HepG2 (cell line): ENCODE results near the gene MAPK8IP3. TPM values are rescaled to one million over a fixed set of nuclear protein-coding genes. Genes with fewer than 3 reads are reported as not detected.

ENCODE experiments used
- BRD4 ChIP-seq: sonication (generic); formaldehyde crosslinking; IDR thresholded peaks from 2 replicates; pipeline ENCODE4 v1.4.0; 2020; ENCODE audit warnings: missing genetic modification reagents
- CEBPZ ChIP-seq: IDR thresholded peaks from 2 replicates; pipeline ENCODE4 v1.6.1; 2012; ENCODE audit warnings: low read length, improper control_type of control experiment
- DDIT3 ChIP-seq: sonication (generic); formaldehyde crosslinking; IDR thresholded peaks from 2 replicates; pipeline ENCODE4 v1.4.0; 2020; ENCODE audit warnings: mild to moderate bottlenecking, missing genetic modification reagents
- FOXC1 ChIP-seq: sonication (generic); formaldehyde crosslinking; IDR thresholded peaks from 2 replicates; pipeline ENCODE4 v1.8.0; 2022; ENCODE audit warnings: mild to moderate bottlenecking, missing genetic modification reagents, borderline replicate concordance
- FOXK2 ChIP-seq: fragments of 450-650 bp; IDR thresholded peaks from 2 replicates; pipeline ENCODE4 v1.6.1; 2016
- FOXO1 ChIP-seq: sonication (generic); formaldehyde crosslinking; IDR thresholded peaks from 2 replicates; pipeline ENCODE4 v1.4.0; 2020; ENCODE audit warnings: missing genetic modification reagents
- GABPA ChIP-seq, 2 experiments: IDR thresholded peaks; 2 replicates each; pipeline ENCODE4 v1.6.1; 2011 to 2016; ENCODE audit warnings: low read depth in 2 of 2, low read length in 1 of 2, missing biosample characterization in 1 of 2, missing genetic modification characterization in 1 of 2
- HBP1 ChIP-seq: IDR thresholded peaks from 2 replicates; pipeline ENCODE4 v1.6.1; 2016; ENCODE audit warnings: low read depth, control low read depth
- KAT8 ChIP-seq: IDR thresholded peaks from 2 replicates; pipeline ENCODE4 v1.6.1; 2016; ENCODE audit warnings: missing genetic modification reagents, missing compliant biosample characterization
- MAFG ChIP-seq: sonication (generic); formaldehyde crosslinking; IDR thresholded peaks from 2 replicates; pipeline ENCODE4 v1.5.1; 2020; ENCODE audit warnings: mild to moderate bottlenecking, missing genetic modification reagents
- NR2C2 ChIP-seq: sonication (generic); formaldehyde crosslinking; IDR thresholded peaks from 2 replicates; pipeline ENCODE4 v1.4.0; 2020; ENCODE audit warnings: missing genetic modification reagents, mild to moderate bottlenecking, moderate library complexity, borderline replicate concordance
- PAXIP1 ChIP-seq: sonication (generic); formaldehyde crosslinking; conservative IDR thresholded peaks from 2 replicates; pipeline ENCODE4 v1.4.0; 2020; ENCODE audit warnings: mild to moderate bottlenecking, missing genetic modification reagents, moderate library complexity
- SIX1 ChIP-seq: sonication (generic); formaldehyde crosslinking; IDR thresholded peaks from 2 replicates; pipeline ENCODE4 v1.4.0; 2020; ENCODE audit warnings: missing genetic modification reagents, borderline replicate concordance
- SMARCC2 ChIP-seq: fragments of 450-650 bp; IDR thresholded peaks from 2 replicates; pipeline ENCODE4 v1.6.1; 2017; ENCODE audit warnings: antibody characterized with exemption, mild to moderate bottlenecking
- SNAI1 ChIP-seq: sonication (generic); formaldehyde crosslinking; IDR thresholded peaks from 2 replicates; pipeline ENCODE4 v1.5.0; 2020; ENCODE audit warnings: mild to moderate bottlenecking, missing genetic modification reagents, borderline replicate concordance
- SP140L ChIP-seq: sonication (generic); formaldehyde crosslinking; IDR thresholded peaks from 2 replicates; pipeline ENCODE4 v1.4.0; 2020; ENCODE audit warnings: missing genetic modification reagents, borderline replicate concordance
- THAP11 ChIP-seq: IDR thresholded peaks from 2 replicates; pipeline ENCODE4 v1.6.1; 2016; ENCODE audit warnings: missing biosample characterization, missing genetic modification reagents
- XBP1 ChIP-seq: sonication (generic); formaldehyde crosslinking; IDR thresholded peaks from 2 replicates; pipeline ENCODE4 v1.5.0; 2020; ENCODE audit warnings: missing genetic modification reagents
- ZNF33A ChIP-seq: sonication (generic); formaldehyde crosslinking; IDR thresholded peaks from 2 replicates; pipeline ENCODE4 v1.5.1; 2020; ENCODE audit warnings: missing genetic modification reagents, mild to moderate bottlenecking, moderate library complexity, borderline replicate concordance
- ZNF724P ChIP-seq: sonication (generic); formaldehyde crosslinking; IDR thresholded peaks from 2 replicates; pipeline ENCODE4 v1.8.0; 2022; ENCODE audit warnings: missing genetic modification reagents, borderline replicate concordance
- ZNF839 ChIP-seq: sonication (generic); formaldehyde crosslinking; IDR thresholded peaks from 2 replicates; pipeline ENCODE4 v1.4.0; 2020; ENCODE audit warnings: missing genetic modification reagents, mild to moderate bottlenecking, borderline replicate concordance
- polyA plus RNA-seq, 8 experiments: library from polyadenylated mRNA; depleted of rRNA in 3 of 8; stranded (reverse) in 7 of 8; unstranded in 1 of 8; fragments of >200 nt; fragmentation: Illumina TruSeq in 4 of 8; extraction: Trizol in 4 of 8; gene quantifications; 2 replicates each; pipeline versions ENCODE4 v1.2.1 to v1.2.3, GENCODE V29; 2011 to 2016; ENCODE audit warnings: low read depth in 4 of 8, missing spikeins in 1 of 8, mixed read lengths in 1 of 8; ENCODE audit not compliant: insufficient read depth in 1 of 8
- total RNA-seq, 5 experiments: library from RNA; depleted of rRNA; stranded (reverse); fragments of >200 nt; fragmentation: Illumina TruSeq; extraction: Trizol; gene quantifications; 2 replicates each; pipeline ENCODE4 v1.2.3, GENCODE V29; 2016; ENCODE audit warnings: low read depth in 1 of 5

The MAPK8IP3 gene
- total and polyA plus RNA-seq, 2 of the 13 experiments (the other 11 are each of a cell fraction or from before 2014, with no cell fraction given) = 25.1 to 41.7 TPM

- TF ChIP-seq PAXIP1 (CRISPR knock-in tag) = no peak
- TF ChIP-seq NR2C2 (CRISPR knock-in tag) = peak; percentile 66; the same call in 1 of the 2 replicates
- TF ChIP-seq FOXC1 (CRISPR knock-in tag) = no peak; the same call in 1 of the 2 replicates
- no peak for TF ChIP-seq SNAI1 (CRISPR knock-in tag)
- peak; percentile 95 for TF ChIP-seq THAP11 (CRISPR knock-in tag)
- peak; percentile 95 for TF ChIP-seq KAT8 (CRISPR knock-in tag)
- no peak for TF ChIP-seq SMARCC2
- TF ChIP-seq HBP1 (CRISPR knock-in tag) = peak; percentile 67; the same call in 1 of the 2 replicates
- TF ChIP-seq GABPA (IDR thresholded peaks at IDR 0.05; ENCODE audit: low read depth, low read length) = peak; percentile 93
- peak; percentile 98 for TF ChIP-seq GABPA (CRISPR knock-in tag; IDR thresholded peaks at IDR 0.05; ENCODE audit: low read depth)
- peak; percentile 75 for TF ChIP-seq CEBPZ
- no peak for TF ChIP-seq DDIT3 (CRISPR knock-in tag)
- TF ChIP-seq ZNF33A = no peak
- TF ChIP-seq SIX1 = no peak
- peak; percentile 56; the same call in 1 of the 2 replicates for TF ChIP-seq FOXK2
- TF ChIP-seq FOXO1 (CRISPR knock-in tag) = 0 out of 2 replicates have a peak, but pooled peaks have one; percentile 5
- no peak for TF ChIP-seq ZNF724P (CRISPR knock-in tag)
- TF ChIP-seq ZNF839 (CRISPR knock-in tag) = no peak
- TF ChIP-seq SP140L (CRISPR knock-in tag) = no peak
- no peak for TF ChIP-seq XBP1 (CRISPR knock-in tag)
- no peak for TF ChIP-seq MAFG
- TF ChIP-seq BRD4 (CRISPR knock-in tag) = no peak
Observed at GRCh38 chr16:1782408-1783264, 76.6 kb downstream of the MAPK8IP3 start, which contains the start of the genes NUBP2 and SPSB3 (continued).
